Stimulated activated CD8-positive, alpha-beta memory T cell treated with anti-CD3 and anti-CD28 coated beads, Interleukin-4, amount 100 ng/mL, for 4 hours (primary cell): ENCODE data around the gene STAU1.
"Not testable (repeated sequence)": the region's sequence is repeated elsewhere in the genome, so short reads cannot be mapped to it uniquely, and the experiment has no call there.

ENCODE experiments used
- DNase-seq, 2 donors: peaks; one replicate each; pipeline ENCODE4 v3.0.0-alpha.2; 2020; ENCODE audit warnings: low read depth in 2 of 2, low spot score in 1 of 2

The STAU1 gene

GRCh38 chr20:49123982-49124381 lies 64.2 kb downstream of the STAU1 start:
- DNase-seq: no peak

- DNase-seq: no peak
Observed at GRCh38 chr20:49122920-49123319, 65.2 kb downstream of the STAU1 start.

GRCh38 chr20:49119988-49120387 lies 68.1 kb downstream of the STAU1 start:
- no peak for DNase-seq

GRCh38 chr20:49118307-49118706 lies 69.8 kb downstream of the STAU1 start:
- no peak for DNase-seq

- DNase-seq: no peak
Observed at GRCh38 chr20:49115564-49115963, 72.6 kb downstream of the STAU1 start.

GRCh38 chr20:49112596-49113274 lies 75.4 kb downstream of the STAU1 start:
- no peak for DNase-seq

- DNase-seq: no peak
Observed at GRCh38 chr20:49110767-49111694, 77.1 kb downstream of the STAU1 start.

- no peak for DNase-seq
Observed at GRCh38 chr20:49106328-49106727, 81.8 kb downstream of the STAU1 start.

- DNase-seq: not testable (repeated sequence)
Observed at GRCh38 chr20:49104979-49105547, 83.1 kb downstream of the STAU1 start.

- DNase-seq: no peak
Observed at GRCh38 chr20:49104365-49104648, 83.8 kb downstream of the STAU1 start.

- DNase-seq: no peak
Observed at GRCh38 chr20:49103647-49104364, 84.3 kb downstream of the STAU1 start.

- no peak for DNase-seq
Observed at GRCh38 chr20:49103019-49103418, 85.1 kb downstream of the STAU1 start.

GRCh38 chr20:49100972-49101371 lies 87.2 kb downstream of the STAU1 start:
- DNase-seq: no peak

- DNase-seq: not testable (repeated sequence)
Observed at GRCh38 chr20:49100292-49100691, 87.8 kb downstream of the STAU1 start.

GRCh38 chr20:49099011-49099410 lies 89.1 kb downstream of the STAU1 start:
- DNase-seq: no peak

- no peak for DNase-seq
Observed at GRCh38 chr20:49098136-49098535, 90.0 kb downstream of the STAU1 start.

GRCh38 chr20:49097159-49097558 lies 91.0 kb downstream of the STAU1 start:
- no peak for DNase-seq

GRCh38 chr20:49096203-49096730 lies 91.9 kb downstream of the STAU1 start:
- DNase-seq: no peak

GRCh38 chr20:49091762-49092161 lies 96.4 kb downstream of the STAU1 start:
- DNase-seq: no peak

- DNase-seq: no peak
Observed at GRCh38 chr20:49091104-49091503, 97.0 kb downstream of the STAU1 start.

GRCh38 chr20:49082295-49082694 lies 105.8 kb downstream of the STAU1 start:
- DNase-seq: not testable (repeated sequence)
